Tibial nerve (tissue), 4 donors: ENCODE measurements around the gene HGS. TPM values are rescaled to one million over a fixed set of nuclear protein-coding genes. Genes with fewer than 3 reads are reported as not detected.

Source experiments
- DNase-seq, 2 donors: peaks; one replicate each; pipeline ENCODE4 v3.0.0-alpha.2; 2019; ENCODE audit warnings: low spot score in 2 of 2
- H3K27ac ChIP-seq, 4 donors: fragments of 200-600 bp; sonication (generic) in 3 of 4; one replicate each; pipeline ENCODE4 v1.5.1; 2017 to 2019; ENCODE audit warnings: mild to moderate bottlenecking in 1 of 4
- H3K27me3 ChIP-seq, 2 donors: fragments of 200-600 bp; sonication (generic) in 1 of 2; one replicate each; pipeline versions ENCODE4 v1.5.1 to v1.6.0; 2017 to 2019
- H3K36me3 ChIP-seq, 3 donors: fragments of 200-600 bp; sonication (generic); one replicate each; pipeline ENCODE4 v1.5.1; 2018 to 2019
- H3K4me1 ChIP-seq, 4 donors: fragments of 200-600 bp; sonication (generic) in 3 of 4; one replicate each; pipeline ENCODE4 v1.5.1; 2017 to 2019
- H3K4me3 ChIP-seq, 4 donors: fragments of 200-600 bp; sonication (generic) in 3 of 4; one replicate each; pipeline ENCODE4 v1.5.1; 2017 to 2019; ENCODE audit warnings: mild to moderate bottlenecking in 1 of 4, moderate library complexity in 1 of 4
- H3K9me3 ChIP-seq, 4 donors: fragments of 200-600 bp; sonication (generic) in 3 of 4; one replicate each; pipeline ENCODE4 v1.5.1; 2017 to 2019
- EP300 ChIP-seq, 2 donors: sonication (generic); formaldehyde crosslinking; IDR thresholded peaks; one replicate each; pipeline ENCODE4 v1.6.1; 2017; ENCODE audit warnings: antibody characterized with exemption in 2 of 2, mild to moderate bottlenecking in 1 of 2
- POLR2A ChIP-seq, 2 donors: fragments of 450-650 bp; IDR thresholded peaks; one replicate each; pipeline ENCODE4 v1.6.1; 2017; ENCODE audit warnings: antibody characterized with exemption in 2 of 2, mild to moderate bottlenecking in 2 of 2, moderate library complexity in 2 of 2
- WGBS, 2 donors: methylation state at CpG; one replicate each; pipeline ENCODE4 v1.1.5; 2018; 5-methylcytosine and 5-hydroxymethylcytosine counted together
- total RNA-seq, 4 donors: library from RNA; depleted of rRNA; stranded (reverse); fragments of >200 nt; gene quantifications; one replicate each; pipeline ENCODE4 v1.1.0, GENCODE V29; 2016
- TF ChIP-seq, protein P1 (sequence below), 5 experiments: fragments of 200-600 bp in 3 of 5; fragments of 450-650 bp in 2 of 5; sonication (generic) in 3 of 5; IDR thresholded peaks; one replicate each; pipeline ENCODE4 v1.5.1; 2016 to 2019; ENCODE audit warnings: antibody characterized with exemption in 5 of 5, mild to moderate bottlenecking in 3 of 5, moderate library complexity in 2 of 5

The HGS gene
- total RNA-seq, 4 donors from 2014 or later: 75.2 to 166 (median 104) TPM

DNA sequence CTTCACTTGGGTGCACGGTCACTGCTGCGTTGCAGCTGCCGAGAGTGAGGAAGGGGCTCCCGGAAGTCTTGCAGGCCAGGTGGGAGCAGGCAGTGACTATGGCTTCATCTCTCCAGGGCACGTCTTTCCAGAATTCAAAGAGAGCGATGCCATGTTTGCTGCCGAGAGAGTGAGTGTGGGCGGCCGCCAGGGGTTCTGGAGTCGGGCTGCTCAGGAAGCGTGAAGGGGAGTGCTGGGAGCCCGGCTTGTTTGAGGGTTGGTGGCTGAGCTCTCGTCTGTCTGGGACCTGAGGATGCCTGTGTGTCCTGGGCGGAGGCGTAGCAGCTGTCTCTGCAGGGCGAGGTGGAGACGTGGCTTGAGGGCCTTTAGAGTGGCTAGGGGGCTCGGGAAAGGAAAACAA, 6.3 kb downstream of the HGS start:
- H3K27ac ChIP-seq: no peak overlapping the region
- DNase-seq: no peak
- H3K9me3 ChIP-seq: no peaks in the 10 kb centered on the region
- H3K4me1 ChIP-seq: peaks cover 0 to 16% (median 8%) of the 10 kb centered on the region in 4 donors
- TF ChIP-seq EP300 (IDR thresholded peaks at IDR 0.05) (no peak), POLR2A (IDR thresholded peaks at IDR 0.05) (no peak)
- TF ChIP-seq, protein P1, sequence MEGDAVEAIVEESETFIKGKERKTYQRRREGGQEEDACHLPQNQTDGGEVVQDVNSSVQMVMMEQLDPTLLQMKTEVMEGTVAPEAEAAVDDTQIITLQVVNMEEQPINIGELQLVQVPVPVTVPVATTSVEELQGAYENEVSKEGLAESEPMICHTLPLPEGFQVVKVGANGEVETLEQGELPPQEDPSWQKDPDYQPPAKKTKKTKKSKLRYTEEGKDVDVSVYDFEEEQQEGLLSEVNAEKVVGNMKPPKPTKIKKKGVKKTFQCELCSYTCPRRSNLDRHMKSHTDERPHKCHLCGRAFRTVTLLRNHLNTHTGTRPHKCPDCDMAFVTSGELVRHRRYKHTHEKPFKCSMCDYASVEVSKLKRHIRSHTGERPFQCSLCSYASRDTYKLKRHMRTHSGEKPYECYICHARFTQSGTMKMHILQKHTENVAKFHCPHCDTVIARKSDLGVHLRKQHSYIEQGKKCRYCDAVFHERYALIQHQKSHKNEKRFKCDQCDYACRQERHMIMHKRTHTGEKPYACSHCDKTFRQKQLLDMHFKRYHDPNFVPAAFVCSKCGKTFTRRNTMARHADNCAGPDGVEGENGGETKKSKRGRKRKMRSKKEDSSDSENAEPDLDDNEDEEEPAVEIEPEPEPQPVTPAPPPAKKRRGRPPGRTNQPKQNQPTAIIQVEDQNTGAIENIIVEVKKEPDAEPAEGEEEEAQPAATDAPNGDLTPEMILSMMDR (IDR thresholded peaks at IDR 0.05): no peak
- 77 to 88% methylated on average over 15 to 18 of the region's 18 CpGs for WGBS, 2 donors
- H3K27me3 ChIP-seq: no peaks in the 10 kb centered on the region
- H3K36me3 ChIP-seq: peaks cover 6 to 93% (median 55%) of the 10 kb centered on the region in 3 donors
- no peak overlapping the region for H3K4me3 ChIP-seq

GRCh38 chr17:81690549-81690948, 6.7 kb downstream of the HGS start:
- Histone ChIP-seq H3K9me3 (no peaks in the 10 kb centered on the region), H3K4me1 (peaks cover 0 to 11% (median 3%) of the 10 kb centered on the region in 4 donors), H3K36me3 (peaks cover 7 to 97% (median 55%) of the 10 kb centered on the region in 3 donors), H3K4me3 (no peak overlapping the region), H3K27me3 (no peaks in the 10 kb centered on the region), H3K27ac (no peak overlapping the region)
- WGBS, 2 donors: 92 to 100% methylated on average over 2 to 14 of the region's 17 CpGs
- no peak for TF ChIP-seq EP300 (IDR thresholded peaks at IDR 0.05)
- TF ChIP-seq, protein P1 (IDR thresholded peaks at IDR 0.05): no peak
- no peak for TF ChIP-seq POLR2A (IDR thresholded peaks at IDR 0.05)
- no peak for DNase-seq

DNA sequence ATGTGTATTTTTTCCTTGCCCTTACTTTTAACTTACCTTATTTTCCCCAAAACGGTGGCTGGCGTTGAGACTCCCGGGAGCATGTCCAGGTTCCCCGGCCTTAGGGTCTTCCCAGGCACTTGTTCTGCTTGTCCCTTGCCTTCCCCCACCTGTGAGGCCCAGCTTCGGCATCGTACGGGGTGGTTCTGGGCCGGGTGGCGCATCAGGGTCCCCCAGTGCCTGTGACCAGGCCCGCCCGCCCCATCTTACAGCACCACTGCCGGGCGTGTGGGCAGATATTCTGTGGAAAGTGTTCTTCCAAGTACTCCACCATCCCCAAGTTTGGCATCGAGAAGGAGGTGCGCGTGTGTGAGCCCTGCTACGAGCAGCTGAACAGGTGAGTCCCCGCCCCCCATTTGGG, 7.4 kb downstream of the HGS start:
- H3K9me3 ChIP-seq: no peaks in the 10 kb centered on the region
- H3K36me3 ChIP-seq: peaks cover 8 to 100% (median 53%) of the 10 kb centered on the region in 3 donors
- peaks cover 0 to 5% (median 0%) of the 10 kb centered on the region in 4 donors for H3K4me1 ChIP-seq
- H3K4me3 ChIP-seq: no peak overlapping the region
- no peak for DNase-seq
- 88 to 92% methylated on average over 14 to 18 of the region's 18 CpGs for WGBS, 2 donors
- H3K27ac ChIP-seq: no peak overlapping the region
- no peaks in the 10 kb centered on the region for H3K27me3 ChIP-seq
- TF ChIP-seq POLR2A (IDR thresholded peaks at IDR 0.05): no peak
- TF ChIP-seq, protein P1 (IDR thresholded peaks at IDR 0.05): no peak
- TF ChIP-seq EP300 (IDR thresholded peaks at IDR 0.05): no peak

- no peak overlapping the region for H3K27ac ChIP-seq
- peaks cover 0 to under 1% (median 0%) of the 10 kb centered on the region in 4 donors for H3K4me1 ChIP-seq
- no peak overlapping the region for H3K4me3 ChIP-seq
- H3K27me3 ChIP-seq: no peaks in the 10 kb centered on the region
- no peak for DNase-seq
- no peak for TF ChIP-seq POLR2A (IDR thresholded peaks at IDR 0.05)
- TF ChIP-seq, protein P1 (IDR thresholded peaks at IDR 0.05): no peak
- no peak for TF ChIP-seq EP300 (IDR thresholded peaks at IDR 0.05)
- peaks cover 10 to 100% (median 53%) of the 10 kb centered on the region in 3 donors for H3K36me3 ChIP-seq
- WGBS, 2 donors: 94 to 95% methylated on average over 20 of the region's 20 CpGs
- H3K9me3 ChIP-seq: no peaks in the 10 kb centered on the region
Observed at GRCh38 chr17:81691608-81692007, 7.8 kb downstream of the HGS start.

- Histone ChIP-seq H3K27ac (no peak overlapping the region), H3K27me3 (no peaks in the 10 kb centered on the region), H3K9me3 (no peaks in the 10 kb centered on the region), H3K36me3 (peaks cover 10 to 100% (median 39%) of the 10 kb centered on the region in 3 donors), H3K4me3 (no peak overlapping the region), H3K4me1 (no peaks in the 10 kb centered on the region)
- DNase-seq: no peak
- WGBS, 2 donors: 86 to 93% methylated on average over 11 to 35 of the region's 35 CpGs
- TF ChIP-seq POLR2A (IDR thresholded peaks at IDR 0.05) (no peak), EP300 (IDR thresholded peaks at IDR 0.05) (no peak)
- TF ChIP-seq, protein P1 (IDR thresholded peaks at IDR 0.05): no peak
Observed at GRCh38 chr17:81693509-81694210, 9.8 kb downstream of the HGS start.
